NCI-H226 (cell line): ENCODE results near the gene ANTKMT.
"Not testable (repeated sequence)": the region's sequence is repeated elsewhere in the genome, so short reads cannot be mapped to it uniquely, and the experiment has no call there.

Experiments used
- DNase-seq: peaks from one replicate; pipeline ENCODE4 v3.0.0-alpha.2; 2015

The ANTKMT gene

DNA sequence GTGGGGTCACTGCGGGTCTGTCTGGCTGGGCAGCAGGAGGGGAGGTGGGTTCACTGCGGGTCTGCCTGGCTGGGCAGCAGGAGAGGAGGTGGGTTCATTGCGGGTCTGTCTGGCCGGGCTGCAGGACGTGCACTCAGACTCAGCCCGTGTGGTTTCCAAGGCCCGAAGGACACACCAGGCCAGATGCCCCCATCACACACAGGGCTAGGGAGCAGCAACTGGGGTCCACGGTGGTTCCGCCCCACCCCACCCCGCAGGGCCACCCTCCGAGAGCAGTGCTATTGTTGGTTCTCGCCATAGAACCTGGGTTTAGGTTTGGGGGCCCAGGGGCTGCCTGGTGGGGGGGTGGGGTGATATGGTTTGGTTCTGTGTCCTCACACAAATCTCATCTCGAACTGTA lies 25.7 kb downstream of the ANTKMT start:
- no peak for DNase-seq

DNA sequence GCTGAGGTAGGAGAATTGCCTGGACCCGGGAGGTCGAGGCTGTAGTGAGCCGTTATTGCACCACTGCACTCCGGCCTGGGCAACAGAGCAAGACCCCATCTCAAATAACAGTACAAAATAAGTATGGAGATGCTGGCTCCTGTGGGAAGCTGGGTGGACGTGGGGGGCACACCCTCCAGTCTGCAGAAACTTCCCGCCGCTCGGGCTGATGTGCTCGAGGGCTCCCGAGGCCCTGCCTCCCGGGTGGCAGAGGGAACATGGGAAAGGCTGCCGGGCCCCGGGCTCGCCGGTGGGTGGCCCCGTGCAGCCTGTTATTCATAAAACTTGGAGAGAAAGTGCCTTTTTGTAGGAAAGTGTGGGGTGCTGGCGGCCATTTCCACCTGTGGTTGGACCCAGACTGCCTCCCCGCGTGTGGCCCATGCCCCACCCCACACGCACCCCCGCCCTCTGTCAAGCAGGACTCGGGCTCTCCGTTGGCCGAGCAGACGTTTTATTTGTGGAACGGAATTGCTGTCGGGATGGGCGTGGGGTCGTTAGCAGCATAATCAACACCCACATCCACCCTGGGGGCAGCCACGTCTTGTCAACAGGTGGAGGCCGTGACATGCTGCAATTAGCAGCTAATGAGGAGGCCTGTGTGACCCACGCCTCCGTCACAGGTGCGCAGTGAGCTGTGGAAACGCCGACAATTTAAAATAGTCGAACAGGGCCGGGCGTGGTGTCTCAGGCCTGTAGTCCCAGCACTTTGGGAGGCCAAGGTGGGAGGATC lies 27.2 kb downstream of the ANTKMT start:
- DNase-seq, result no peak

DNA sequence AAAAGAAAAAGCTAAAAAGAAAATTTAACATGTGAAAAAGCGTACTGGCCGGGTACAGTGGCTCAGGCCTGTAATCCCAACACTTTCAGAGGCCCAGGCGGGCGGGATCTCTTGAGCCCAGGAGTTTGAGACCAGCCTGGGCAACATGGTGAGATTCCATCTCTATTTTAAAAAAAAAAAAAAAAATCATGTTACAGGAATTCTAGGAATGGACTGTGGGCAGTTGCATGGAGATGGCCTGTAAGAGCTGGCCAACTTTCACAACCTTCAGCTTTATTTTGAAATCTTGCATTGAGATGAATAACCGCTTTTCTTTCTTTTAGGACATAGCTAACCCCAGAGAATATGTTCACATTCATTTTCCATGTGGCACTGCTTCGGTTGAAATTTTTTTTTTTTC lies 28.1 kb downstream of the ANTKMT start:
- DNase-seq, result peak; percentile 80

DNA sequence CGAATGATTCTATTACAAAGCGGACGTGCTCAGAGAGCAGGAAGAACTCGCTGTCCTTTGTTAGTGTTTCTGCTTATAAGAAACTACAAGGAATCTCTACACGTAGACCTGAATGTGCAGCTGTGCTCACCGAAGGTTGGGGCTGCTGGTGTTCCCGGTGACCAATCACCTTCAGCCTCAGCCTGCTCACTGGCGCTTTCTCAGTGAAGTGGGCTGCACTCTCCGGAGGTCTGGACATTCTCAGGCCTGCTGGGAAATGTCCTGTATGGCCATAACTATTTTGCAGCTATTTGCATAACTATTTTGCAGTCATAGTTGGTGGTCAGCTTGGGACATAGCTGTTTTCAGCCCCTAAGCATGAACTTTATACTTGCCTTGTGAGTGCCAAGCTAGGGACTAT lies 29.5 kb downstream of the ANTKMT start:
- no peak for DNase-seq

DNA sequence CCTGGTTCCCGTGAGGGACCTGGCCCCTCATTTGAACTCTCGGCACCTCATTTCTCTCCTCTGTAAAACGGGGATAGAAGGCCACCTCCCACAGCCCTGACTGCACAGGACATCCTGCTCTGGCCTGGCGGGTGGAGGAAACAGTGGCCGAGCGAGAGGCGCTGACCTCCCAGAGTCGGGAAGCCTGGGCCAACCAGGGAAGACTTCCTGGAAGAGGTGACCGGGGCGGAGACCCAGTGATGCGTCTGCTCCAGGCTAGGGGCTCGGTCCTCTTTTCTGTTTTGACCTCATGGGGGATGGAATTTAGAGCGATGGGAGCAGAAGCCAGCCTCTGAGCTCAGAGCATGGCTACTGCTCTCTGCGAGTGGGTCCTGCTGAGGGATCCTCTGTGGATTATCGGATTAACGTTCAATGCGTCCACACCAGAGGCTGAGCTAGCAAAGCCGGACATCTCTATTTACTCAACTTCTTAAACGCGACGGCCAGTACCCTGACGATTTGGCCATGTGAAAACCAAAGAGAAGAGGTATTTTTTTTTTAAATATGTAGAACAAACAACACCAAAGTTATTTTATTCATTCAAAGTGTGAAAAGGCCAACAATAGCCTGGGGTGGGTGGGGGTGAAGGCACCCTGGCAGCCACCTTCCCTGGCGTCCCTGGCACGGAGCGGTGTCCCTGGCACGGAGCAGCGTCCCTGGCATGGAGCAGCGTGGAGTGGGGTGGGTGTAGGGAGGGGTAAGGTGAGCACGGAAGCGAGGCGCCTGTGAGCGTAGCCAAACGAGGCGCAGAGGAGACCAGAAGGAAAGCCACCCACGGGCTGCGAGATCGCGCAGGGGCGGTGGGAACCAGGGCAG lies 30.4 kb downstream of the ANTKMT start:
- DNase-seq, result no peak

DNA sequence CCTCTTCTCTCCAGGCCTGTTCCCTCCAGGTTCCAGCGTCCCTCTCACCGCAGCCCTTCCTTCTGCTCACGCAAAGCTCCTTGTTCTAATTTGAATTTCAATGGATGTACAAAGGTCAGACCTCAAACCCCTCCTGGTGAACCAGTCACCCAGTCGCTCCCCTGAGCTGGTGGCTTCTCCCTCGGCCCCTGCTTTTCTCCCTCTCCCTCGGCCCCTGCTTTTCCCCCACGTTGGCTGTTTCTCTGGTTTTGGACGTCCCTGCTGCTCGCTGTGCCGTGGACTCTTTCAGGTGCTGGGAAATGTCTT lies 31.0 kb downstream of the ANTKMT start:
- no peak for DNase-seq

DNA sequence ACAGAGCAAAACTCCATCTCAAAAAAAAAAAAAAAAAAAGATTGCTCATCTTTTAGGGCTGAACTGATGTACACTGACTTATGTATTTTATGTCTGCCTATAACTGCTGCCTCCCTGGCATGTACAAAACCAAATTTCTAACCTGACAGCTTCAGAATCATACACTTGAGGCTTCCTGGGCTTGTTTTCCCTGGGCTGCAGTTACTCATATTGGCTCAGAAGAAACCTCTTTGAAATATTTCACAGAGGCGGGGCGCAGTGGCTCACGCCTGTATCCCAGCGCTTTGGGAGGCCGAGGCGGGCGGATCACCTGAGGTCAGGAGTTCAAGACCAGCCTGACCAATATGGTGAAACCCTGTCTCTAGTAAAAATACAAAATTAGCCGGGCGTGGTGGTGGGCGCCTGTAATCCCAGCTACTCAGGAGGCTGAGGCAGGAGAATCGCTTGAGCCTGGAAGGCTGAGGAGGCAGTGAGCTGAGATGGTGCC lies 33.2 kb downstream of the ANTKMT start:
- DNase-seq, result not testable (repeated sequence)

DNA sequence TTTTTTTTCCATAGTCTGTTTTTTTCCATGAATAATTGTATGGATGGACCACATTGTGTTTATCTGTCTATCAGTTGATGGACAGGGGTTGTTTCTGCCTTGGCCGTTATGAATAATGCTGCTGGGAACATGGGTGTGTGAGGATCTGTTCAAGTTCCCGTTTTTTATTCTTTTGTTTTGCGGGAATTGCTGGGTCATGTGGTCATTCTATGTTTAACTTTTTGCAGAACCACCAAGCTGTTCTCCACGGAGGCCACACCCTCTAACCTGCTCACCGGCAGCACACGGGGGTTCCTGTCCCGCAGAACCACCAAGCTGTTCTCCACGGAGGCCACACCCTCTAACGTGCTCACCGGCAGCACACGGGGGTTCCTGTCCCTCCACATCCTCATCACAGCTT lies 33.7 kb downstream of the ANTKMT start:
- no peak for DNase-seq

DNA sequence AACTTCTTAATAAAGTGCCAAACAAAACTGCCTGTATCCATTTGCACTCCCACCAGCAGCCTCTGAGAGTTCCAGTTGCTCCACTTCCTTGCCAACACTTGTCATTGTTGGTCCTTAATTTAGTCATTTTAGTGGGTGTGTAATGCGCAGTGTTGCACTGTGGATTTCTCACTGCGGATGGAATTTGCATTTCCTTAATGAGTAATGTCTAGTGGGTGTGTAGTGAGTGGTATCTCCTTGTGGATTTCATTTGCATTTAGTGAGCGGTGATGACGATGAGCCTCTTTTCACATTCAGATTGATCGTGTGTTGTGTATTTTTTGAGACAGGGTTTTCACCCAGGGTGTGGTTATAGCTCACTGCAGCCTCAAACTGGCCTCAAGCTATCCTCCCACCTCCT lies 35.5 kb downstream of the ANTKMT start:
- no peak for DNase-seq

DNA sequence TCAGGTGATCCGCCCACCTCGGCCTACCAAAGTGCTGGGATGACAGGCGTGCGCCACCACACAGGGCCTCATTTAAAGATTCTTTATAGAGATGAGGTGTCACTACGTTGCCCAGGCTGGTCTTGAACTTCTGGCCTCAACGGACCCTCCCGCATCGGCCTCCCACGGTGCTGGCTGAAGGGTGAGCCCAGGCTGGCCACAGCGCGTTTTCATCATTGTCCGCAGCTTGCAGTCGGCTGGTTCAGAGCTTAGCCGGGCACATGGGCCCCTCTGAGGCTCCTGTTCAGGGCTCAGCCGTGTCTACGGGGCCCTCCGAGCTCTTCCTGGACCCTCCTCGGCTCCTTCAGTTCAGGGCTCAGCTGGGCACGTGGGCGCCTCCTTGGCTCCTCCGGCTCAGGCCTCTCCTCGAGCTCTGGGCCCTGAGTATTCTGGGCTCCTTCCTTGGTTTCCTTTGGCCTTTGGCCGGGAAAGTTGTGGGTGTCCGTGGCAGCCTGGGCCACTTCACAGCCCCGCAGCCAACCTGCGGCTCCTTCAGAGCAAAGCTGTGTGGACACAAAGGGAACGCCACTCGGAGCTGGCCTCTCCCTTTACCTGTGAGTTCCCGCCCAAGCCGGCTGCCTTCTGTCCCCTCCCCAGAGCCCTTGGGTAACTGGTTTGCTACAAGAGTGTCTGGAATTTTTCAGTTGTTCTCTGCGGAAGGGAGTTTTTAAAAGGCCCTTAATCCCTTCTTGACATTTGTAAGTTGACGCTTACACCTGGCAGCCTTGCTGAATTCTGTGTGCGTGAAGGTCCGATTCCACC lies 38.4 kb downstream of the ANTKMT start:
- DNase-seq, result no peak

DNA sequence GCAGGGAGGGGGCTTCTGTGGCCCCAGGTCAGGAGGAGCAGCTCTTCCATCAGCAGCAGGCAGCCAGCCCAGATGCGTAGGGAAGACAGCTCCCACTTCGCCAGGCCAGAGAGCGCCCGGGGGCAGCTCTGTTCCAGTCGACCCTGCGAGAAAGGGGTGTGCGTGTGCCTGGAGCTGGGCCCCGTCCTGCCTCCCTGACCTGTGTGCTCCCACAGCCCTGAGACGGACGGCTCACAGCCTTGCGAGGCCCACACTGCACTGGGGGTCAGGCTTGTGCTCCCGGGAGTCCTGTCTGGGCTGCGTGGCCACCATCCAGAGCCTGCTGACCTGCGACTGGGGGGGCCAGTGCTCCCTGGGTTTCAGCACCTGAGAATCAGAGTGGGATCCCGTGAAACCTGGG lies 39.1 kb downstream of the ANTKMT start:
- peak; percentile 63 for DNase-seq

DNA sequence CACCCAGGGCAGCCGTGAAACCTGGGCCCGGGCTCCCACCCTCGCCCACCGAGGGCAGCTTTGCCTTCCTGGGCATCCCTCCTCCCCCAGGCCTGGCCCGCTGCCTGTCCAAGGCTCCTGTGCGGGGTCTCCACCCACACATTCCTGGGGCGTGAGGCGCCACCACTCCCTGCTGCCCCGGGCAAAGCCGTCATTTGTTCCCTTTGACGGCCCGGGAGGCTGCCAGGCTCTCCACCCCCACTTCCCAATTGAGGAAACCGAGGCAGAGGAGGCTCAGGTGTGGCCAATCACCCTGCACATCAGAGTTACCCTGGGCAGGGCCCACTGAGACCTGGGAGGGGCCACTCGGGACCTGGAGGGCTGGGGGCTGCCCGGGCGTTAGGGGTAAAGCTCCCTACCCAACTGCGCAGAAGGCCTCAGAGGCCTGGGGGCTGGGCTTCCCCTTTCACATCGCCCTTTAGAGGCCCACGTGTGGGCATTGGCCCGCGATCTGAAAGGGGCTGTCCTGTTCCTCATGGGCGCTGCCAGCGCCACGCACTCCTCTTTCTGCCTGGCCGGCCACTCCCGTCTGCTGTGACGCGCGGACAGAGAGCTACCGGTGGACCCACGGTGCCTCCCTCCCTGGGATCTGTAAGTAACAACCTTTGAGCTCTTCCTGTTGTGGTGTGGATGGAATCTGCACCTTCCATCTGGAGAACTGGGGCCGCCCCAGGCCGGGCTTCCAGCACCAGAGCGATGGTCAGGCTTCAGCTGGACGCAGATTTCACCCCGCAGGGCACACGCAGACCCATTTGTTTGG lies 39.8 kb downstream of the ANTKMT start, which contains the start of gene MSLN:
MSLN (plus strand) TSS at position 190 of the 799 bp plus-strand sequence. CDS start 1,947 bp downstream, outside the sequence.
- DNase-seq, result peak; percentile 97

DNA sequence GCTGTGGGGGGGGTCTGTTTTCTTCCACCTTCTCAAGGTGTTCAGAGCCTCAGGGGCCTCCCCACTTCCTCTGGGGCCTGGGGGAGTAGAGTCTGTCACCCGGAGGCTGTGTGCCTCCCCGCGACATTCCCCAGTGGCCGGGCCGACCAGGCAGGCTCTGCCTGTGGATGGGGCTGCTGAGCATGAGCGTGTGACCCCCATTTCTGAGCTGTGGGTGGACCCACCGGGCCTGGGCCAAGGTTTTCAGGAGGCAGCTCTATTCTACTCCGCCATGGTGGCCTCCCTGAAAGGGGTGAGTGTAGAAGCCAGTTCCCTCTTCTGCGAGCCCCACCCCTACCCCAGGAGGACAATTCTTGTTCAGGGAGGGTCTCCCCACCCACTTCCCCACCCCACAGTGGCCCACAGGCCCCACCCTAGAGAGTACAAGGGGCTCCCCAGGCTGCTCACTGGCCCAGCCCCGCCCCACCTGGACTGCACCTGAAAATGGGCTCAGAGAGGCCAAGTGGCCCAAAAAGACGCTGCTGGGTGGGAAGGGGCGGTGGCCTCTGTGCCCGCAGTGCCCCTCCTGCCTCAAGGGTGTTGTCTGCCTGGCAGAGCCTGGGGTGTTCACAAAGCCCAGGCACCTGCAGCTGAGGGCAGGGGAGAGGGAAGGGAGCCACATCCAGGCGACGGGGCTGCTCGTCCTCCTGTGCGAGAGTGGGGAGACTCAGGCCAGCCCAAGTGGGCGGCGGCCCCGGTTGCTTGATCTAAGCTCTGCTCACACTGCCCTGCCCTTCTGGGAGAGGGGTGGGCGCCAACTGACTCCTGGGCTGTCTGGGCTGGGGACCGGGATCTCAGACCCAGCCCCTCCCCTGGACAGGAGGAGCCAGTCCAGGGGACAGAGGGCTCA lies 40.9 kb downstream of the ANTKMT start:
- no peak for DNase-seq

DNA sequence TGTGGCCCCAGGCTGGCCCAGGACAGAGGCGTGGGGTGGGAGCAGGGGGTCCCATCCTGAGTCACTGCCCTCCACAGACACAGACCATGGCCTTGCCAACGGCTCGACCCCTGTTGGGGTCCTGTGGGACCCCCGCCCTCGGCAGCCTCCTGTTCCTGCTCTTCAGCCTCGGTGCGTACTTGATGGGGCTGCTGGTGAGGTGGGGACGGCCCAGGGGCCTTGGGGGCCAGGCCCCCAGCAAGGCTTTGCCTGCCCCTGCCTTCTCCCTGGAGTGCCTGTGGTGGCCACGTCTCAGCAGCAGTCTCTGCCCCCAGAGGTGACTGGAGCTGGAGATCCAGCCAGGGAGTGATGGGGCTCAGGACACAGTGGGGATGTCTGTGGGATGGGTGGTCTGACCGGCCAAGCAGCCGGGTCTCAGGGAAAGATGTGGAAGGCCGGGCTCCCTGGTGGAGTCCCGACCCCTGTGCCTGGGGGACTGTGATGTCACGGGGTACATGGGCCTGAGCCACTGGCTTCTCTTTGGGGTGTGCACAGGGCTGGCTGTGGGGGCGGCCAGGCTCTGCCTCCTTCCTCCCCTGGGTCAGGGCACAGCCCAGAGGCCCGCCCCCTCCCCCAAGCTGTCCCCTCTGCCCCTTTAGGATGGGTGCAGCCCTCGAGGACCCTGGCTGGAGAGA lies 41.8 kb downstream of the ANTKMT start:
- no peak for DNase-seq

DNA sequence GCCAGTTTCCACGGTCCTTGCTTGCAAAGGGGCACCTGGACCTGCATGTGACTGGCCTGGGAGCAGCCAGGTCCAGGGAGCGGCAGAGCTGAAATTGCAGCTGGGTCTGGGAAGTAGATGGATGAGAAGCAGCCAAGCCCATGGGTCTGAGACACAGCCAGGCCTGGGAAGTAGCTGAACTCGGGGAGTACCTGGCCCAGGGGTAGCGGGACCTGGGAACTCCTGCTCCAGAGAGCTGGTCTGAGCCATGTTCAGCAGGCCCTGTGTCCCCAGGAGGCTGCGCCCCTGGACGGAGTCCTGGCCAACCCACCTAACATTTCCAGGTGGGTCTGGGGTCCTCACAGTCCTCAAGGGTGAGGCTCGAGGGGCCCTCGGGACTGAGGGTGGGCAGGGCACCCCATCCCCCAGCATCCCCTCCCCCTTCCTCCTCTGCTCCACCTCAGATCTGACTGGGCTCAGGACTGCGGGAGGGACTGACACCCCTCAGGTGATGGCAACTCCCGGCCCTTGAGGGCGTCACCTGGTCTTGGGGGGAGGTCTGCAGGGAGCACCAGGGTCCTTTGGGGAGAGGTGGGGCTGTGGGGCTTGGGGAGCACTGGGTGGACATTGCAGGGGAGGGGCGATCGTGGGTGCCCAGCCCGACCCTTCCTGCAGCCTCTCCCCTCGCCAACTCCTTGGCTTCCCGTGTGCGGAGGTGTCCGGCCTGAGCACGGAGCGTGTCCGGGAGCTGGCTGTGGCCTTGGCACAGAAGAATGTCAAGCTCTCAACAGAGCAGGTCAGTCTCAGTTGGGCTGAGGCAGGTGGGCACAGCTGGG lies 42.6 kb downstream of the ANTKMT start:
- no peak for DNase-seq

DNA sequence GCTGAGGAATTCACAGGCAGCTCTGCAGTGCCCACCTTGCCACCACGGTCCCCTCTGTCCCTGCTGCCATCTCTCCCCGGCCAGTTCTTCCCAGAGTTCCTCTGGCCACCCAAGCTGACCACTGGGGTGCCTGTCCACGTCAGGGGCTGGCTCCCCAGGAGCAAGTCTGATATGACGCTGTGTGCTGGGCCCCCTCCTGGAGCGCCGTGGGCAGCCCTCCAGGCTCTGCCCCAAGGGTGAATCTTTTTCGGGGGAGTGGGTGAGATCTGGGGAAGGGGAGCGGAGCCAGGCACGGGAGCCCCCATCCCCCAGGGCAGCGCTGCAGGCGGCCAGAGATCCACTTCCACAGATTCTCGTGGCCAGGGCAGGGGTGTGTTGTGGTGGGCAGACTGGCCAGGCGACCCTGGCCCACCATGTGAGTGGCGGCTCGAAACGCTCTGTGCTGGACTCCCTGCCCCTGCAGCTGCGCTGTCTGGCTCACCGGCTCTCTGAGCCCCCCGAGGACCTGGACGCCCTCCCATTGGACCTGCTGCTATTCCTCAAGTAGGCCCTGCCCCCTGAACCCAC lies 43.3 kb downstream of the ANTKMT start:
- no peak for DNase-seq

DNA sequence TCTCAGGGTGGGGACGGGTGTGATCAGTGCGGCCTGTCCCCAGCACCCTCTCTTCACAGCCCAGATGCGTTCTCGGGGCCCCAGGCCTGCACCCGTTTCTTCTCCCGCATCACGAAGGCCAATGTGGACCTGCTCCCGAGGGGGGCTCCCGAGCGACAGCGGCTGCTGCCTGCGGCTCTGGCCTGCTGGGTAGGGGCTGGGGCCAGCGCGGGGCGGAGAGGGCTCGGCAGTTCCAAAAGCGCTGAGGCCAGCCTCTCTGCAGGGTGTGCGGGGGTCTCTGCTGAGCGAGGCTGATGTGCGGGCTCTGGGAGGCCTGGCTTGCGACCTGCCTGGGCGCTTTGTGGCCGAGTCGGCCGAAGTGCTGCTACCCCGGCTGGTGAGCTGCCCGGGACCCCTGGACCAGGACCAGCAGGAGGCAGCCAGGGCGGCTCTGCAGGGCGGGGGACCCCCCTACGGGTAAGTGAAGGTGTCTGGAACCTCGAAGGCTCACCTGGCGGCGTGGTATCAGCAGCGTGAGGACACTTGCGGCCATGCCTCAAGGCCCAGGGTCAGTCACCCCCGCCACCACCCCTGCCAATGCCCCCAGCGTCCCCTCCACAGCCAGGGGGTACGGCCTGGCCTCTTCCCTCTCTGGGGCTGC lies 44.0 kb downstream of the ANTKMT start:
- DNase-seq, result no peak

DNA sequence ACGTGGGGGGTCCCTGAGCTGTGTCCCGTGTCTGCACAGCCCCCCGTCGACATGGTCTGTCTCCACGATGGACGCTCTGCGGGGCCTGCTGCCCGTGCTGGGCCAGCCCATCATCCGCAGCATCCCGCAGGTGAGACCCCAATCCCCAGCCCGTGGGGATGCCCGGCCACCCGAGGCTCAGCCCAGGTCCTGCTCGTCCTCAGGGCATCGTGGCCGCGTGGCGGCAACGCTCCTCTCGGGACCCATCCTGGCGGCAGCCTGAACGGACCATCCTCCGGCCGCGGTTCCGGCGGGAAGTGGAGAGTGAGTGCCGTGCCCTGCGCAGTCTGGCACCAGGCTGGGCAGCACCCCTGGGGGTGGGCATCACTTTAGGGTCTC lies 44.5 kb downstream of the ANTKMT start:
- DNase-seq, result no peak
